HG03103 (cell line): ENCODE results near the gene ELMO1.

Experiments used
- ATAC-seq: cut with Tn5 transposase; IDR thresholded peaks from one replicate; pipeline ENCODE4 v1.9.1; 2021; ENCODE audit warnings: low read depth; ENCODE audit not compliant: unreplicated experiment

The ELMO1 gene

DNA sequence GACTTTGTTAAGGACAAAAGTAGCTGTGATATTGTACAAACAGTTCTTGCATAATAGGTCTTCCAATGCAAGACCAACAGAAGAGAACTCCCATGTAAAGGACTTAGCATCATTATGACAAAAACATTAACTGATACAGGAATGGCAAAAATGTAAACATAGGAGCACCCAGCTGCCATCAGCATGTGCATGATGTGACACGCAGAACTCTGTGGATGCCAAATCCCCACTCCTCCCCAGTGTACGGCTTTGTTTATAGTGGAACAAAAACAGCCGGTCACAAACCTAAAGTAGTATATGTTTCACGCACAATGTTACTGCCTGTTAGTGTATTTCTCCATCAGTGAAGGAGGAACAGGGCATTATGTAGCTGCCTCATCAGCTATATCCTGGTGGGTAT lies 408.3 kb downstream of the ELMO1 start:
- ATAC-seq, result no peak

DNA sequence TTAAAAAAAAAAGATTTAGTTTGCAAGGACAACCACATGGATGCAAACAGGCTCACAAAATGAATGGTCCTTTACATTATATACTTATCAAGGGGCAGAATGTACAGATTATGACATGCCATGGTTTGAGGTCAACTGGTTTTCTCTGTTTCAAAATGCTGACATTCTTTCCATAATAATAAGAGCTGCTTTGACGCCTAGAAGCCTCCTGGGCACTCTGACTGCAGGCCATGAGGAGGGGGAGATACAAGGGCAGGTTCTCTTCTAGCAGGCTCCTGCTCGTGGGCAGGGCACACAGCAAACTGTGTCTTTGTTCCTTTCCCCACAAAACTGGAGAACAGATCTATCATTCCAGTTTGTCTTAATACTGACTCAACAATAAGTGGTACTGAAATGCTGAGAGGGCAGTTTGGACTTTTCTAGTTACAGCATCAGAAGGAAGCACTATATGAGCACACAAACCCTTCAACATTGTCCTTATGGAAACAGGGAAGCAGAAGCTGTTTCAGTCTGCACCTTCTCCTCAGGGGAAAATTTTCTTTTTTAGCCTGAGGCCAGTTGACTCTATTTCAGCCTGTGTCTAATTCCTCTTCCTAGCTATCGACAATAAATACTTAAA lies 409.4 kb downstream of the ELMO1 start:
- no peak for ATAC-seq

GRCh38 chr7:37038706-37039105 lies 410.0 kb downstream of the ELMO1 start:
- no peak for ATAC-seq

DNA sequence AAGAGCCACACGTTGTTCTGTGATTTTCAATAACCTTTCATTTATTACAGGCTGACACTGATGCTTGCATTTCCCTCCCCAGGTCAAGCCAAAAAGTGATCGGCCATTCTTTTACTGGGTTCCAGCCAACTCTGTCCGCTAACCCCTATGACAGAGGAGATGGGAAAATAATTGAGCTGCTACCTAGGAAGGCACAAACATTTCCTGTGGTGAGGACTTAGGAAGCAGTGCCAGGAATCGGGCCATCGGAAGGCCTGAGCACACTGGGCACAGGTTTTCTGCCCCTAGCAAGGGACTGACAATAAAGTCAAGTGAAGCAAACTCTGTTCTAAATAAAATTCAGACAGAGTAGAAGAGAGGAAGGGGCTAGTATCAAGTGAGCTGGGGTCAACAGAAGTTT lies 411.4 kb downstream of the ELMO1 start:
- no peak for ATAC-seq

DNA sequence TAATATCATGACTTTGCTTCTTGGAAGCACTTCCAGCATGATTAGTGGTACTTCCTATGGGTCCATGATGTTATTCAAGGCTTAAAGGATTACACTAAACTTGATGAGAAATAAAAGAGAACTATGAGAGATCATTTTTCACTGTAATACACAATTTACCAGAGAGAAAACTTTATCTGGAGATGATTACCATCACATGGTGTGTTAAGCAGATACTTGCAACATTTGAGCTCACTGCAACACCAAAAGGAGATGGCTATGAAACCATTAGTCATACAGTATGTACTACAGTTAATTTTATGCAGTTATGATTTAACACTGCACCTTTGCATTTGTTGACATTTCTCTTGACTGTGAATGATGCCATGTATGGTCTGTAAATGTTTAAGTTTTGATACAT lies 413.0 kb downstream of the ELMO1 start:
- ATAC-seq, result no peak

DNA sequence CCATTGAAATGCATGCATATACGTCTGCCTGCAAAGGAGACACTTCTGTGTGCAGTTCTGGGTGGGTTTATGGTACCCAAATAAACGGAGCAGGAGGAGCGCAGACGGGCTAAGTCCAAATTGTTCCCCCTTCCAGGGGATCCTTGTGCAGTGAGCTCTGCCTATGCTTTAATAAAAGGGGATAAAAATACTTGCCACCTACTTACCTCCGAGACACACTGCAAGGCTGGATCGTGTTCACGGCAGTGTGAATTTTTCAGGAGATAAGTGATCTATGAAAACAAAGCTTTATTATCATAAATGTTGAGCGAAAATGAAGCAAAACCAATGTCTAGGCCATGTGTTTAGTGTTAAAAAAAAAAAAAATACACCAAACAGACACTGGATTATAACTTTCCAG lies 415.5 kb downstream of the ELMO1 start:
- no peak for ATAC-seq

DNA sequence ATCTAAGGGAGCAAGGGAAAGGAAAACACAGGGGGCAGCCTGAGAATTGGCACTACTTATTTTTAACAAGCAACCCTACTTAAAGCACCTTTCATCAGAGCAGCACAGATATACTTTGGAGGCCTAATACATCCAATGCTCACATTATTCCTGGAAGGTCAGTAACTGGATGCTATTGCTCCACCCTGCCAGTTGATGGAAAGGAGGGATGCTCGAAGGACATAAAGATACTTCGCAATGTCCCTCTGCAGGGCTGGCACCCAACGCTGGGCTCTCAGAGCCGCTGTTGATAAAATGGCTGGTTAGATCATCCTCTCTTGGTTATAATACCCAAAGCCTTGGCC lies 416.4 kb downstream of the ELMO1 start:
- ATAC-seq, result no peak

DNA sequence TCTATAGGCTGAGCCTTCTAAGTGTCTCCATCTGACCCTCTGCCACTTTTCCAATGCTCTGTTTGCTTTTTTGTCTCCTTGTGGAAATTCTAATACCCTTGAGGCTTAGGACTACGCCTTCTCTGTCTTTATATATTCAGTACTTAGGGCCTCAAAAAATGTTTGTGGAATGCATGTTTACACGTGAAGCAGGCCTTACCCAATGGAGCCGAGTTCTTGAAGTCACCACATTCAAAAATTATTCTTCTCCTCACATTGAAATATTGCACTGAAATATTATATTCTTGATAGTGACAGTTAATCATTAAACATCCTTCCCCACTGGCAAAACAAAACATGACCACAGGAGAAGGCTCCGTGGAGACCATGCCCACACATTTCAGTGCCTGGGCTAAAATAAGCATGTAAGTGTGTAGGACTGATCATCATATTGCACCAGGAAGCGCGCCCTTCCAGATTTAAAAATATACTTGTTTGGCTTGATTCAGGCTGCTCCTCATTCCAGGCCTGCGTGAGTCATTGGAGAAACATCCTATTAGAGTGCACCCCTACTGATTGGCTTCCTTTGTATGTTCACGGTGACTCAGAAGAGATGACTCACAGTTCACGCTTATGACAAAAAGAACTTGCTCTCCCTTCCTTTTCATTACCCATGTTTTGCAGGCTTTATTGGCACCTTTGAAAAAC lies 416.9 kb downstream of the ELMO1 start:
- ATAC-seq, result no peak

GRCh38 chr7:37028909-37029440 lies 419.7 kb downstream of the ELMO1 start:
- ATAC-seq, result no peak

- ATAC-seq, result no peak
Observed at GRCh38 chr7:37027557-37028341, 420.9 kb downstream of the ELMO1 start.

DNA sequence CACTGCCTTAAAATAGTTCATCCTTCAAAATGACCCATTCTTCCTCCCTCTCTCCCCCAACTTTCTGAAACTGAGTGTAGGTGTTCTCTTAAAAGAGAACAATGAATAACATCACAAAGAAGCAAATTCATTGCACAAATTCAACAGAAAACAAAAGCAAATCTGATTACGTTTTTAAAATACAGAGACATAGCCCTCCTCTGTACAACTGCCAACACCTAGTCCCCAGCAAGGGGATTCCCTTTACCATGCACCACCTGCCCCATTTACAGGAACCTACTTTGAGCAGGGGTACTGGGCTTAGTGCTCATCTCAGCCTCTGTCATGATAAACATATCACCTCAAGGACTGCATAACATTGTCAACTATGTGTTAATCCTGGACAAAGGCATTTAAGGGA lies 421.6 kb downstream of the ELMO1 start:
- ATAC-seq, result no peak

- no peak for ATAC-seq
Observed at GRCh38 chr7:37018954-37019353, 429.7 kb downstream of the ELMO1 start.

DNA sequence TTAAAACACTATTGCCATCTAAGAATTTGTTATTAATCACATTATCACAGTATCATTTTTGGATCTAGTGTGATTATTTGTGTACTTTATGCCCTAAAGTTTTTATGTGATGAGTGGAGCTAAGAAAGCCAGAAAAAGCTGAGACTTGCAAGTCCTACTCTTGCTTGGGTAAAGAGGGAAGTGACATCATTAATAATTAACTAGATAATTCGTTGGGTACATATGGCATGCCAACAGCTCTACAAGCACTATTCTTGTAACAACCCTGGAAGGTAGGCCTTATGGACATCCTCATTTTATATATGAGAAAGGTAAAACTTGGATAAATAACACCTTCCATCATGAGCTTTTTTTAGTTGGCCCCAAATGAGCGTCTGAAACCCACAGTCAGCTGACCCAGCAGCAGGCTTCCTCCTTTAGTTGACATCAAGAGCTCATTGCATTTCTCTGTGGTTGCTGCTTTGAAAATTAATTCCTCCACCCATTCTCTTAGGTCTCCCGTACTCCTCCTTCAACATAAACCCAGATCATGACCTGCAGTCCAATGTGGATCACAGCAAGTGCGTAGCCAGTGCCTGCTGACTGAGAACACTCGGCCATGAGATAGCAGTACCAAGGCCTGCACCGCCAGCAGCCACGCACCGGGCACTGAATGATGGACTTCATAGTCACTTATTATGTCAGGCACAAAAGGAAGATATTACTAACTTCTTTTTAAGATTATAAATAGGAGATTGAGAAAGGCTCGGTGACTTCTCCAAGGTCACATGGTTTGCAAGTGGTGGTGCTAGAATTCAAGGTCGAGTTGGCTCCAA lies 432.4 kb downstream of the ELMO1 start:
- no peak for ATAC-seq

- no peak for ATAC-seq
Observed at GRCh38 chr7:37015353-37016034, 433.2 kb downstream of the ELMO1 start.

DNA sequence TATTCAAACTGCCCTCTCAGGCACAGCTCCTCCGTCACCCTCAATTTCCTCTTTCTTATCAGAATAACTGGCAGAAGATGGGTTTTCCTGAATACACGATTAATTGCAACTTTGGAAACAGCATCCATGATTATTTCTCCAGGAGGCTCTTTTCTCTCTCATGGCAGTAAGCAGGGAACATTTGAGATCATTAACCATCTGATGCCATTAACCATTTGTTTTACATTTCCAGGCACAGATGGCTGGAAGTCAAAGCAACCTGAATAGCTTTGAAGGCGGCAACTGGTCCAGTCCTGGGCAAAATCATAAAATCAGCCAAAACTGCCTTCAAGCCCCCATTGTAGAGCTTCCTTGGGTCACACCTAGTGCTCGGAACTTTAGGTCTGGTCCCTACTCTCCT lies 434.9 kb downstream of the ELMO1 start:
- no peak for ATAC-seq

DNA sequence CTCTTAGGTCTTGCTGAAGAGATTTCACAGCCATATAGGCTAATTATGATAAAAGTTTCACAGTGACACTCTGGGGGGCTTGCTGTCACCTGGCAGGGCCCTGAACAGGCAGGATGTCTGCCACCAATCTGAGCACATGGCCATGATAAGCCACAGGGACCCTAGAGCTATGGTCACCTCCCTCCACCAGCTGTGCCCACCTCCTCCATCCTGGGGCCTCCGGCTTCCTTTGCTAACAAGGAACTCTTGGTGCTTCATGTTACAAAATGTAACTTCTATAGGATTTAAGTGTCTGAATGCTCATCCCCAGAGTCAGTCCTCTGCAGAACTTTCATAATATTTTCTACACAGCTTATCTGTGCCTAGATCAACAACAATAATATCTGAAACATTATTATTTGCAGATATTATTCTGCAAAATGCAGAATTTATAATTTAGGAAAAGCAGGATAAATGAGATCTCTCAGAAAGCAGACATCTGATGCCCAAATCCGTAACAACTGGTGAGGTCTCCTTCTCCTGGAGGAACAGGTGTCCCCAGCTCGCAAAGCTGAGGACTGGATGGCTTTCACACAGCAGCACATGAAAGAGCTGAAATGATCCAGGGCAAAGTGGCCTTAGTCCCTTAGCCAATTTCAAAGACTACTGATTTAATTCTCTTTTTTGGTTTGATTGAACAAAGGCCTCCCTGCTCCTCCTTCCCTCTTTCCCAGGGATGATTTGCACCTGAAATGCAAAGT lies 437.3 kb downstream of the ELMO1 start:
- ATAC-seq, result no peak

GRCh38 chr7:37009125-37009675 lies 439.5 kb downstream of the ELMO1 start:
- ATAC-seq, result no peak

DNA sequence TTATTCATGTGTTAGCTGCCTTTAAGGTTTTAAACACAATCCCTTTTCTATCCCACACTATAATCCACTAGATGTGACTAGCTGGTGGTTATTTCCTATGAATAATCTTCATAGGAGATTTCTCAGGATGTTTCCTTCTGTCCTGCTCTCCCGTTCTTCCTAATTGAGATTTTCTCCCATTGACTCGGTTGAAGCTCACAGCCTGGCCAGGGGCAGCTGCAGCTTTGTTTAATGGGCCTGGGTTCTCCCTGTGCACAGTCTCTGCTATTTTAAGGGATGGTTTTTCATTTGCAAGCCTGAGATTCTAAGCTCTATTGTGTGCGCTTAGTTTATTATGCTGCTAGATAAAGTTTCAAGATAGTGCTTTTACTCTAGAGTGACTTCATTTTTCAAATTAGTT lies 441.0 kb downstream of the ELMO1 start:
- ATAC-seq, result no peak

DNA sequence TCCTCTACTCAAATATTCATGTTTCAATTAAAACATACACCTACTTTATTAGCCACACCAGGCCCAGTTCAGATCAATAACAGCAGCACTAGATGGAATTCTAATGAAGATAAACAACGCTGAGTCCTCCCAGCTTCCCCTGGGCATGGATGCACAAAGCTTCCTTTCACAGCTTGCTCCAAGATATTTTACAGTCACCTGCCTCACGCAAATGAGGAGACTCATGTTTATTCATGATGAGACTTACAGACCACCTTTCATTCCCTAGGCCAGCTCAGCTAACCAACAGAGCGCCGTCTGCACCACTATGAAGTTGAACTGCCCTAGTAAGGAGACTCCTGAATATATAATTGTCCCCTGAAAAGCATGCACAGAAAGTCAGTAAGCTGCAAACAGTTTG lies 441.4 kb downstream of the ELMO1 start:
- ATAC-seq, result no peak
